GM19025 (cell line): ENCODE measurements around the gene ERG.

Experiments used
- ATAC-seq: cut with Tn5 transposase; IDR thresholded peaks from one replicate; pipeline ENCODE4 v1.9.1; 2021; ENCODE audit warnings: mild to moderate bottlenecking, low read depth, moderate library complexity; ENCODE audit not compliant: unreplicated experiment

ERG gene

GRCh38 chr21:38439957-38440356, 58.3 kb downstream of the ERG start:
- no peak for ATAC-seq

- ATAC-seq: no peak
Measured at GRCh38 chr21:38439426-38439825, 58.9 kb downstream of the ERG start.

- ATAC-seq: no peak
Measured at GRCh38 chr21:38438462-38438893, 59.8 kb downstream of the ERG start.

GRCh38 chr21:38436341-38436740, 61.9 kb downstream of the ERG start:
- ATAC-seq: no peak

- ATAC-seq: no peak
Measured at GRCh38 chr21:38434913-38435533, 63.3 kb downstream of the ERG start.

- no peak for ATAC-seq
Measured at GRCh38 chr21:38433471-38433870, 64.8 kb downstream of the ERG start.

- no peak for ATAC-seq
Measured at GRCh38 chr21:38430401-38430984, 67.8 kb downstream of the ERG start.

GRCh38 chr21:38429011-38429410, 69.3 kb downstream of the ERG start:
- ATAC-seq: no peak

GRCh38 chr21:38428211-38428610, 70.1 kb downstream of the ERG start:
- no peak for ATAC-seq

- no peak for ATAC-seq
Measured at GRCh38 chr21:38424305-38425019, 73.8 kb downstream of the ERG start.

- no peak for ATAC-seq
Measured at GRCh38 chr21:38422082-38422481, 76.2 kb downstream of the ERG start.

- no peak for ATAC-seq
Measured at GRCh38 chr21:38420140-38420539, 78.1 kb downstream of the ERG start.

GRCh38 chr21:38417726-38418125, 80.6 kb downstream of the ERG start:
- ATAC-seq: no peak

- ATAC-seq: no peak
Measured at GRCh38 chr21:38416791-38417190, 81.5 kb downstream of the ERG start.

GRCh38 chr21:38413958-38414548, 84.2 kb downstream of the ERG start:
- ATAC-seq: no peak

- no peak for ATAC-seq
Measured at GRCh38 chr21:38410466-38410865, 87.8 kb downstream of the ERG start.

- ATAC-seq: no peak
Measured at GRCh38 chr21:38409907-38410306, 88.4 kb downstream of the ERG start.

- no peak for ATAC-seq
Measured at GRCh38 chr21:38404177-38404576, 94.1 kb downstream of the ERG start.

- no peak for ATAC-seq
Measured at GRCh38 chr21:38402795-38403194, 95.5 kb downstream of the ERG start.

GRCh38 chr21:38402291-38402690, 96.0 kb downstream of the ERG start:
- no peak for ATAC-seq

- no peak for ATAC-seq
Measured at GRCh38 chr21:38401191-38401926, 96.9 kb downstream of the ERG start.
